Heart left ventricle (tissue), 16 donors: Measurements from ENCODE around the gene DDX27. TPM values are rescaled to one million over a fixed set of nuclear protein-coding genes. Genes with fewer than 3 reads are reported as not detected.

ENCODE experiments used
- ATAC-seq, 4 donors: fragments of 200-7000 bp; cut with Tn5 transposase; one replicate each; pipeline ENCODE4 v1.9.1; 2020 to 2022; ENCODE audit warnings: moderate library complexity in 4 of 4, mild to moderate bottlenecking in 3 of 4, moderate number of reproducible peaks in 1 of 4
- DNase-seq, 5 donors: peaks; one replicate each; pipeline ENCODE4 v3.0.0-alpha.2; 2020
- H3K27ac ChIP-seq, 12 donors: fragments of 200-600 bp; sonication (generic) in 4 of 12; one replicate each; pipeline versions ENCODE4 v1.5.0 to v1.8.0; 2016 to 2022; ENCODE audit warnings: mild to moderate bottlenecking in 2 of 12
- H3K27me3 ChIP-seq, 9 donors: fragments of 200-600 bp; sonication (generic) in 2 of 9; one replicate each; pipeline versions ENCODE4 v1.5.1 to v1.8.0; 2016 to 2022; ENCODE audit warnings: mild to moderate bottlenecking in 3 of 9
- H3K36me3 ChIP-seq, 9 donors: fragments of 200-600 bp; sonication (generic) in 2 of 9; one replicate each; pipeline versions ENCODE4 v1.5.0 to v1.8.0; 2018 to 2022; ENCODE audit warnings: mild to moderate bottlenecking in 2 of 9
- H3K4me1 ChIP-seq, 12 donors: fragments of 200-600 bp; sonication (generic) in 4 of 12; one replicate each; pipeline versions ENCODE4 v1.5.0 to v1.8.0; 2016 to 2022; ENCODE audit warnings: mild to moderate bottlenecking in 3 of 12
- H3K4me3 ChIP-seq, 12 donors: fragments of 200-600 bp; sonication (generic) in 4 of 12; one replicate each; pipeline versions ENCODE4 v1.5.0 to v1.8.0; 2017 to 2022; ENCODE audit warnings: mild to moderate bottlenecking in 9 of 12, moderate library complexity in 4 of 12
- H3K9me3 ChIP-seq, 12 donors: fragments of 200-600 bp; sonication (generic) in 4 of 12; one replicate each; pipeline versions ENCODE4 v1.5.0 to v1.8.0; 2016 to 2022; ENCODE audit warnings: mild to moderate bottlenecking in 1 of 12
- POLR2A ChIP-seq, 2 donors: fragments of 450-650 bp; IDR thresholded peaks; one replicate each; pipeline ENCODE4 v1.6.1; 2017; ENCODE audit warnings: antibody characterized with exemption in 2 of 2, mild to moderate bottlenecking in 2 of 2, moderate library complexity in 2 of 2
- WGBS, 4 donors: extraction: QIAGEN DNeasy Blood & Tissue Kit in 2 of 4; methylation state at CpG; one replicate each; pipeline versions ENCODE4 v1.1.5 to v1.1.7; 2013 to 2018; 5-methylcytosine and 5-hydroxymethylcytosine counted together
- intact Hi-C, 10 donors: fragments of 100-400 bp; cut with DNase I; formaldehyde crosslinking; loops; one replicate each; pipeline versions ENCODE4 v1.11.1 to v1.14.2; 2022
- polyA plus RNA-seq, 2 donors: library from polyadenylated mRNA; stranded (reverse); fragments of 200-250 nt; gene quantifications; one replicate each; pipeline ENCODE4 v1.2.3, GENCODE V29; 2013
- total RNA-seq, 9 donors: library from RNA; depleted of rRNA in 2 of 9; stranded (reverse); fragments of >200 nt in 2 of 9; fragmentation: NEBNext Ultra II Directional in 3 of 9; extraction: Animal tissue kit (Norgen Biotek cat#: 25700) in 3 of 9; gene quantifications; one replicate each; pipeline versions ENCODE4 v1.1.0 to v1.2.4, GENCODE V29; 2016 to 2023
- TF ChIP-seq, protein P1 (sequence below), 12 donors: fragments of 200-600 bp; sonication (generic) in 4 of 12; IDR thresholded peaks; one replicate each; pipeline versions ENCODE4 v1.5.0 to v1.8.0; 2018 to 2022; ENCODE audit warnings: antibody characterized with exemption in 12 of 12, mild to moderate bottlenecking in 5 of 12
- donor health status: ischemic (EF 13 %, LVEDD 7.1; RV severe dilation, severe dysfunction).
- donor health status: healthy with polysubstance abuse.
- donor health status: DM: no; HTN: yes; CAD: no.
- donor health status: DM: no; HTN: no; CAD: no.
- donor health status: ischemic (EF 25% LVEDD 6.9; RV normal size, moderate dysfunction).
- donor health status: ischemic (EF 25% LVEDD 5.7; RV mildly dilated, moderate dysfunction).
- donor health status: healthy.
- donor health status: DM: yes; HTN: yes; CAD: no.
- donor health status: ischemic (EF 35%, LVEDD 5.7; RV mildly dilated, moderate dysfunction).
- donor health status: nonischemic (EF 11% LVEDD 7.7; RV severe dilation, severe dysfunction).
- donor health status: DM: yes; HTN: yes; CAD: no.
- donor health status: PGD.
- donor health status: ischemic (EF 29% LVEDD 5.4; RV normal size, mild dysfunction).
- donor health status: nonischemic (EF 23%, LVEDD 6.1; RV moderate dilation, normal function).

DDX27 gene
- total and polyA plus RNA-seq, 11 donors, result 12.0 to 34.2 (median 13.9) TPM

DNA sequence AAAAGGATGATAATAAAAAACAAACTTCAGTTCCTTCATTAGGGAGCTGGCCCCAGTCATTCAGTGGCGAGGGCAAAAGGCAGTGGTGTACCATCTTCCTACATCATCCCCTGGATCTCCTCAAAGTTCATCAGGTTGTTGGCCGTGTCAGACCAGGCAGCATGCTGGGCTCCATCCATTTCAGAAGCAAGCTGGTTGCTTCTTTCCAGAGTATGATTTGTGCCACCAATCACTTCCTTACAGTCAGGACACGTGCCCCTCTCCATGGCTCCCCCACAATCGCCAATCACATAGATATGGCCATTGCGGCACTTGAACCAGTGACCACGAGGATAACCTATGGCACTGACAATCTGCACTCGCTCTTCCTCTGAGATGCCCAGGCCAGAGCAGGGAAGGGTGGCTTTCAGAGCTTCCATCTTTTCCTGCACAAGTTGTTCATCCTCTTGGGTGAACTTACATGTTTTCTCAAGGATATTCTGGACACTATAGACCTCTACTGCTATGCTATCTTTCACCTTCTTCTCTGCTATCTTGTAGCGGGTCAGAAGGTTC lies 28.0 kb downstream of the DDX27 start:
- TF ChIP-seq, protein P1, sequence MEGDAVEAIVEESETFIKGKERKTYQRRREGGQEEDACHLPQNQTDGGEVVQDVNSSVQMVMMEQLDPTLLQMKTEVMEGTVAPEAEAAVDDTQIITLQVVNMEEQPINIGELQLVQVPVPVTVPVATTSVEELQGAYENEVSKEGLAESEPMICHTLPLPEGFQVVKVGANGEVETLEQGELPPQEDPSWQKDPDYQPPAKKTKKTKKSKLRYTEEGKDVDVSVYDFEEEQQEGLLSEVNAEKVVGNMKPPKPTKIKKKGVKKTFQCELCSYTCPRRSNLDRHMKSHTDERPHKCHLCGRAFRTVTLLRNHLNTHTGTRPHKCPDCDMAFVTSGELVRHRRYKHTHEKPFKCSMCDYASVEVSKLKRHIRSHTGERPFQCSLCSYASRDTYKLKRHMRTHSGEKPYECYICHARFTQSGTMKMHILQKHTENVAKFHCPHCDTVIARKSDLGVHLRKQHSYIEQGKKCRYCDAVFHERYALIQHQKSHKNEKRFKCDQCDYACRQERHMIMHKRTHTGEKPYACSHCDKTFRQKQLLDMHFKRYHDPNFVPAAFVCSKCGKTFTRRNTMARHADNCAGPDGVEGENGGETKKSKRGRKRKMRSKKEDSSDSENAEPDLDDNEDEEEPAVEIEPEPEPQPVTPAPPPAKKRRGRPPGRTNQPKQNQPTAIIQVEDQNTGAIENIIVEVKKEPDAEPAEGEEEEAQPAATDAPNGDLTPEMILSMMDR (IDR thresholded peaks at IDR 0.05), result no peak
- no peak for TF ChIP-seq POLR2A (IDR thresholded peaks at IDR 0.05)
- Histone ChIP-seq H3K36me3 (peaks cover 2 to 100% (median 97%) of the 10 kb centered on the region in 9 donors), H3K4me3 (no peak overlapping the region), H3K27me3 (no peaks in the 10 kb centered on the region), H3K9me3 (no peaks in the 10 kb centered on the region), H3K27ac (no peak overlapping the region), H3K4me1 (peaks cover 0 to 27% (median 16%) of the 10 kb centered on the region in 12 donors)
- DNase-seq (no peak), ATAC-seq (no peak)
- WGBS, 4 donors, result 87 to 91% (median 88%) methylated on average over 8 of the region's 8 CpGs
- intact Hi-C loops, result no loop called here

DNA sequence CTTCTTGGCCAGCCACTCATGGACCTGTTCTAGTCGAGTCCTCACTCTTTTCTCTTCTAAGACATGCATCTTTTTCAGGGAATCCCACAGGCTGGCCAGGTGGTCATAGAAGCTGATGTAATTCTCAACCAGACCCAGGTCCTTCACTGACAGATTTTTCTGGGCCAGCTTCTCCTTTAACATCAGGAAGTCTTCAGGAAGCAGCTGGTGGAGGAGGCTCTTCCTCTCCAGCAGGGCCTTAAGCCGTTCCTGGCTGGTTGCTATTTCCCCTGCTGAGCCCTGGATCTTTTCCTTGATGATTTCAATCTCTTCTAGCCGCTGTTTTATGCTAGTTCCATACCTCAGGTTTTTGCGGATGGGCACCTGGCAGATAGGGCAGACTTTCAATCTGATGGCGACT lies 28.6 kb downstream of the DDX27 start:
- Histone ChIP-seq H3K9me3 (no peaks in the 10 kb centered on the region), H3K27ac (peak overlapping the region in 1 of 12 donors; percentile 20), H3K4me3 (no peak overlapping the region), H3K27me3 (no peaks in the 10 kb centered on the region), H3K36me3 (peaks cover 2 to 100% (median 97%) of the 10 kb centered on the region in 9 donors), H3K4me1 (peaks cover 0 to 27% (median 16%) of the 10 kb centered on the region in 12 donors)
- intact Hi-C loops, result no loop called here
- TF ChIP-seq POLR2A (IDR thresholded peaks at IDR 0.05), result no peak
- TF ChIP-seq, protein P1 (IDR thresholded peaks at IDR 0.05), result no peak
- WGBS, 4 donors, result 51 to 59% (median 55%) methylated on average over 5 of the region's 5 CpGs
- peak in 1 of 4 donors; percentile 48 for ATAC-seq
- DNase-seq, result no peak

DNA sequence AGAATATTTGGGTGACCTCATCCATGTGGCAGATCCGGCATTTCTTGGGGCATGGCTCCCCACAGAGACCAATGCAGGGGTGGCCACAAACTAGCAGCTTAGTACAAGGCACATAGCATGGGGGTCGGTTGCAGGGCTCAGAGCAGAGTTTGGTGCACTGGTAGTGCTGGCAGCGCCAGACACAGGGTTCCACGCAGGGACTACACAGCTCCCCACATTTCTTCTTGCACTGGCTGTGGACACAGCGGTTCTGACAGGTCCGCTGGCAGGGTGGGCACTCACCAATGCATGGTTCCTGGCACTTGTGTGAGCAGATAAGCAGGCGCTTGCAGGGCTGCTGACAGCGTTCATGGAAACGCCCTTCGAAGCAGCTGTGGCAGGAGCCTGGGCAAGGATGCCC lies 29.1 kb downstream of the DDX27 start:
- peak overlapping the region in 1 of 12 donors; percentile 20 for H3K27ac ChIP-seq
- 56 to 75% (median 65%) methylated on average over 5 to 10 of the region's 10 CpGs for WGBS, 4 donors
- ATAC-seq, result no peak

DNA sequence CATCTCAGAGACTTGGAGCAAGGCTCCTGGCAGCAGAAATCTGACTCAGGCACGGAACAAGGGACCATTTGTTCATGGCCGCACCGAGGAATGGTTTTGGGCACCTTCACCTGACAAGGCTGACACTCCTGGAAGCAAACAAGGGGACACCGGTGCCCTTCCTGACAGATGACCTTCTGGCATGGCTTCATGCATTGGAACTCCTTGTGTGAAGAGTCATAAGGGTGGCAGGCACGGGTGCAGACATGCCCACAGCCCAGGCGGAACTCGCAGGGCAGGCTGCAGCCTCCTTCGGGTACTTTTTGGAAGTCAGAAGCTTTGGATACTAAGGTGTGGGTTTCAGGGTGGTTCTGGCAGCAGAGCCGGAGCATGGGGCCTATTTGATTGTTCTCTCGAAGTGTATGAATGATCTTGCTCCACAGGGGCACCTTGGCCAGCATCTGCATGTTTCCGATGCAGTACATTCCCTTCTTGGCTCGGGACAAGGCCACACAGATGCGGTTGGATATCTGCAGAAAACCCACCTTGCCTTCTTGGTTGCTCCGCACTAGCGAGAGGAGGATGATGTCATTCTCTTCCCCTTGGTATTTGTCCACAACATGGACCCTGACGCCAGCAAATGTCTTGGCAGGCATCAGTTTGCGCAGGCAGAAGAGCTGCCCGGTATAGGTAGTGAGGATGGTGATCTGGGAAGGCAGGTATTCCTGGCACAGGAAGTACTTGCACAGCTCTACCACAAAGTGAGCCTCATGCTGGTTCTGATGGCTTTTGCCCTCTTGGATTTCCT lies 29.9 kb downstream of the DDX27 start:
- H3K27ac ChIP-seq, result no peak overlapping the region
- peaks cover 0 to 27% (median 16%) of the 10 kb centered on the region in 12 donors for H3K4me1 ChIP-seq
- H3K4me3 ChIP-seq, result no peak overlapping the region
- peaks cover 0 to 100% (median 97%) of the 10 kb centered on the region in 9 donors for H3K36me3 ChIP-seq
- 82 to 88% (median 84%) methylated on average over 13 to 18 of the region's 18 CpGs for WGBS, 4 donors
- intact Hi-C loops, result no loop called here
- TF ChIP-seq POLR2A (IDR thresholded peaks at IDR 0.05), result no peak
- TF ChIP-seq, protein P1 (IDR thresholded peaks at IDR 0.05), result no peak
- DNase-seq (no peak), ATAC-seq (no peak)
- no peaks in the 10 kb centered on the region for H3K27me3 ChIP-seq
- H3K9me3 ChIP-seq, result no peaks in the 10 kb centered on the region

More for the DNA sequence above, 29.1 kb downstream of the DDX27 start:
- no peak overlapping the region for H3K4me3 ChIP-seq
- DNase-seq, result no peak
- H3K4me1 ChIP-seq, result peaks cover 0 to 27% (median 16%) of the 10 kb centered on the region in 12 donors
- intact Hi-C loops, result no loop called here
- peaks cover under 1 to 100% (median 97%) of the 10 kb centered on the region in 9 donors for H3K36me3 ChIP-seq
- TF ChIP-seq POLR2A (IDR thresholded peaks at IDR 0.05), result no peak
- TF ChIP-seq, protein P1 (IDR thresholded peaks at IDR 0.05), result no peak
- no peaks in the 10 kb centered on the region for H3K9me3 ChIP-seq
- H3K27me3 ChIP-seq, result no peaks in the 10 kb centered on the region
